BE2C (cell line): ENCODE results near the gene FN3KRP.

ENCODE experiments used
- DNase-seq: peaks from one replicate; pipeline ENCODE4 v3.0.0-alpha.2; 2020
- H3K27me3 ChIP-seq: fragments of 250-450 bp; sonication (Bioruptor Pico); 2 replicates; pipeline ENCODE4 v1.5.1; 2020; ENCODE audit warnings: mild to moderate bottlenecking
- H3K36me3 ChIP-seq: fragments of 250-450 bp; sonication (Bioruptor Pico); 2 replicates; pipeline ENCODE4 v1.5.1; 2020; ENCODE audit warnings: mild to moderate bottlenecking
- H3K4me1 ChIP-seq: fragments of 250-450 bp; sonication (Bioruptor Pico); 2 replicates; pipeline ENCODE4 v1.5.1; 2020
- H3K4me3 ChIP-seq: 2 replicates; pipeline ENCODE4 v1.5.1; 2011; ENCODE audit warnings: low read depth, low read length
- H3K9me3 ChIP-seq: fragments of 250-450 bp; sonication (Bioruptor Pico); 2 replicates; pipeline ENCODE4 v1.5.1; 2020
- TF ChIP-seq, protein P1 (sequence below): IDR thresholded peaks from 2 replicates; pipeline ENCODE4 v1.5.1; 2012; ENCODE audit warnings: mild to moderate bottlenecking, low read depth, low read length

The FN3KRP gene

DNA sequence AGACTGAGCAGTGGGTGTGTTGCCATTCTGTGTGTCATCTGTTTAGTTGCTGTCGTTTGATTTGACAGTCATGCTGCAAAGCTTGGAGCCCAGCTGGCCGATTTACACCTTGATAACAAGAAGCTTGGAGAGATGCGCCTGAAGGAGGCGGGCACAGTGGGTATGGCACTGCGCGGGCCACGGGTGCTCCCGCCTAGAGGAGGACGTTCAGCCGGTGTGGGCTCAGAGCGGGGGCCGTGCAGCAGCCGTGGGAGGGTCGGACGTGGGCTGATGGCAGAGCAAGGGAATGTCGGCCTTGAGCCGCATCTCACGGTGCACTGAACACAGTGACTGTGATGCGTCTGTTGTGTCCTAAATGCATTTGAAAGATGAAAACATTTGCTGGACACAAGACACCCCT, 3.7 kb downstream of the FN3KRP start:
- H3K27me3 ChIP-seq, result no peaks in the 10 kb centered on the region
- no peaks in the 10 kb centered on the region for H3K4me1 ChIP-seq
- H3K4me3 ChIP-seq, result no peak overlapping the region
- DNase-seq, result no peak
- H3K9me3 ChIP-seq, result peaks cover 3% of the 10 kb centered on the region; the same call in 1 of the 2 replicates
- TF ChIP-seq, protein P1, sequence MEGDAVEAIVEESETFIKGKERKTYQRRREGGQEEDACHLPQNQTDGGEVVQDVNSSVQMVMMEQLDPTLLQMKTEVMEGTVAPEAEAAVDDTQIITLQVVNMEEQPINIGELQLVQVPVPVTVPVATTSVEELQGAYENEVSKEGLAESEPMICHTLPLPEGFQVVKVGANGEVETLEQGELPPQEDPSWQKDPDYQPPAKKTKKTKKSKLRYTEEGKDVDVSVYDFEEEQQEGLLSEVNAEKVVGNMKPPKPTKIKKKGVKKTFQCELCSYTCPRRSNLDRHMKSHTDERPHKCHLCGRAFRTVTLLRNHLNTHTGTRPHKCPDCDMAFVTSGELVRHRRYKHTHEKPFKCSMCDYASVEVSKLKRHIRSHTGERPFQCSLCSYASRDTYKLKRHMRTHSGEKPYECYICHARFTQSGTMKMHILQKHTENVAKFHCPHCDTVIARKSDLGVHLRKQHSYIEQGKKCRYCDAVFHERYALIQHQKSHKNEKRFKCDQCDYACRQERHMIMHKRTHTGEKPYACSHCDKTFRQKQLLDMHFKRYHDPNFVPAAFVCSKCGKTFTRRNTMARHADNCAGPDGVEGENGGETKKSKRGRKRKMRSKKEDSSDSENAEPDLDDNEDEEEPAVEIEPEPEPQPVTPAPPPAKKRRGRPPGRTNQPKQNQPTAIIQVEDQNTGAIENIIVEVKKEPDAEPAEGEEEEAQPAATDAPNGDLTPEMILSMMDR, result no peak
- peaks cover 17% of the 10 kb centered on the region for H3K36me3 ChIP-seq

DNA sequence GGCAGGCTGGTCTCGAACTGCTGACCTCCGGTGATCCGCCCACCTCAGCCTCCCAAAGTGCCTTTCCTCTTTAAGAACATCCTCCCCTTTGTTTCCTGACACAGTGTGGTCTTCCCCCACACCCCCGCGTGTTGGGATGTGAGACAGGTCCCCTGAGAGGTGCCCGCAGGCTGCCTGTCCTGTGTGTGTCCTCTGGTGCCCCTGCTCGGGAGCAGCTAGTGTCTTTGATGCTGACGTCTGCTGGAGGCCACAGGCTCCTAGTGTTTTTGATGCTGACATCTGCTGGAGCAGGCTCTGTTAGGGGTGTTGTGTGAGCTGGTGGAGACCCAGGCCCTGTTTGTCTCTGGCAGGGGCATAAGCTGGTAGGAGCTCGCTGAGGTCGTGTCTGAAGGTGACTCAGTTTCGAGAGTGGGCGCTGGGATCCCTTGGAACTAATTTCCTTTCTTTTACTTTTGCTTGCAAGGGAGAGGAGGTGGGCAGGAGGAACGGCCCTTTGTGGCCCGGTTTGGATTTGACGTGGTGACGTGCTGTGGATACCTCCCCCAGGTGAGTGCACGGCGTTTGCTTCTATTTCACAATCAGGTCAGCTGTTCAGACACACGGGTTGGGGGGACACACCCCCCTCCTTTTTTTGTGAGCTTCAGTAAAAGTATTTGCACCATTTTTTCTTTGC, 6.0 kb downstream of the FN3KRP start:
- Histone ChIP-seq H3K4me3 (no peak overlapping the region), H3K9me3 (no peaks in the 10 kb centered on the region), H3K27me3 (no peaks in the 10 kb centered on the region), H3K36me3 (peaks cover 20% of the 10 kb centered on the region), H3K4me1 (no peaks in the 10 kb centered on the region)
- TF ChIP-seq, protein P1, result no peak
- DNase-seq, result no peak

DNA sequence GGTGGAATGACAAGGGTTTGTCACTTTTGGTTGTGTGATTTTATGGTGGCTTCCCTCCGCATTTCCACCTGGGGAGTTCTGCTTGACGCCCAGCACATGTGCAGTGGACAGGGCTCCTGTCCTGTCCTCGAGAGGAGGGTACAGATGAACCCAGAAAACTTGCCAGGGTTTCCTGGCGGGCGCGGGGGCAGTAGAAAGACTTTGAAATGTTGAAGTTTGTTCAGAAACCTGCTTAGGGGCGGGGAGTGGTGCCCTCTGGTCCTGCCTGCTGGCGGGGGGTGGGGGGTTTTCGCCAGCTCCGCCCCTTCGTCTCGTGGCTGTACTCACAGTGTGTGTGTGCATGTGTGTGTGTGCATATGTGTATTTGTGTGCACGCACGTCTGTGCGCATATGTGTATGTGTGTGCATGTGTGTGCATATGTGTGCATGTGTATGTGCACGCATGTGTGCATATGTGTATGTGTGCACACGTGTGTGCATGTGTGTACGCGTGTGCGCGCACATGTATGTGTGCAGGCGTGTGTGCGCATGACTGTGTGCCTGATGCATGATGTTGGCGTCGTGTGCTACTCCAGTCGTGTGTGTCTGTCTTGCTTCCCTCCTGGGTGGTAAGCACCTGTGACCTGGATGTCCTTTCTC, 6.8 kb downstream of the FN3KRP start:
- Histone ChIP-seq H3K36me3 (peaks cover 20% of the 10 kb centered on the region), H3K9me3 (no peaks in the 10 kb centered on the region), H3K27me3 (no peaks in the 10 kb centered on the region), H3K4me3 (no peak overlapping the region), H3K4me1 (no peaks in the 10 kb centered on the region)
- TF ChIP-seq, protein P1, result no peak
- no peak for DNase-seq

DNA sequence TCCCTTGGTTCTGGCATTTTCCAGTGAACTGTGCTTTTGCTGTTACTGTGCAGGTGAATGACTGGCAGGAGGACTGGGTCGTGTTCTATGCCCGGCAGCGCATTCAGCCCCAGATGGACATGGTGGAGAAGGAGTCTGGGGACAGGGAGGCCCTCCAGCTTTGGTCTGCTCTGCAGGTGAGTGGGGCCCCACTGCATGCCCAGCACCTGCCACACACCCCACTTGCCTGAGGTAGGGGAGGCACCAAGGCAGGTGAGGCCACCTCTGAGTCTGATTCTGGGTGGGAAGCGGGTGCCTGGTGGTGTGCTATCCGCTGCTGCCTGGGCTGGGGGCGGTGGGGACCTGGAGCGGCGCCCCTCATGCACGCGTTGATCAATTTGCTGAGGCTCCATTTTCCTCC, 9.9 kb downstream of the FN3KRP start:
- H3K27me3 ChIP-seq, result no peaks in the 10 kb centered on the region
- H3K4me3 ChIP-seq, result no peak overlapping the region
- no peaks in the 10 kb centered on the region for H3K4me1 ChIP-seq
- H3K36me3 ChIP-seq, result peaks cover 9% of the 10 kb centered on the region; the same call in 1 of the 2 replicates
- TF ChIP-seq, protein P1, result no peak
- DNase-seq, result no peak
- no peaks in the 10 kb centered on the region for H3K9me3 ChIP-seq

DNA sequence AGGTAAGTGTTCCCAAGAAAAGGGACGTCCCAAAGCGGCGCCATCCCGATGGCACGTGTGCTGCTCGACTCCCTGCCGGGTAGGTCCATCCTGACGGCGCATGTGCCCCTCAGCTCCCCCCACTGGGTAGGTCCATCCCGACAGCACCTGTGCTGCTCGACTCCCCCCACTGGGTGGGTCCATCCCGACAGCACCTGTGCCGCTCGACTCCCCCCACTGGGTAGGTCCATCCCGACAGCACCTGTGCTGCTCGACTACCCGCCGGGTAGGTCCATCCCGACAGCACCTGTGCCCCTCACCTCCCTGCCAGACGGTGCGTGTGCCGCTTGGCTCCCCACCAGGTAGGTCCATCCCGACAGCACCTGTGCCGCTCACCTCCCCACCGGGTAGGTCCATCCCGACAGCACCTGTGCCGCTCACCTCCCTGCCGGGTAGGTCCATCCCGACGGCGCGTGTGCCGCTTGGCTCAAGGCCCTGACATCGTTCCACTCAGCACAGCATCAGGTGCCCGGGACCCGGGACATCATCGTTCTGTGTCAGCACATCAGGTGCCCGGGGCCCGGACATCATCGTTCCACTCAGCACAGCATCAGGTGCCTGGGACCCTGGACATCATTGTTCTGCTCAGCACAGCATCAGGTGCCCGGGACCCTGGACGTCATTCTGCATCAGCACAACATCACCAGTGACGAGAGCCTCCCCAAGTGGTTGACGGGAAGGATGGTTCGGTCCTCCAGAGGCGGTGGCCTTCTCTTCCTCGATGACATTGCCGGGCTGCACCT, 13.2 kb downstream of the FN3KRP start:
- Histone ChIP-seq H3K27me3 (no peaks in the 10 kb centered on the region), H3K36me3 (peaks cover 6% of the 10 kb centered on the region; the same call in 1 of the 2 replicates), H3K4me3 (no peak overlapping the region), H3K4me1 (no peaks in the 10 kb centered on the region), H3K9me3 (no peaks in the 10 kb centered on the region)
- no peak for DNase-seq
- TF ChIP-seq, protein P1, result no peak
